NCI-H2081 treated with DMSO at 0.1 percent for 48 hours (cell line): Measurements from ENCODE around the gene RAB26.

Experiments
- DNase-seq: peaks from one replicate; lab custom pipeline; 2025; lab: John Stamatoyannopoulos, UW

The RAB26 gene

GRCh38 chr16:2178321-2179106 lies 30.1 kb downstream of the RAB26 start:
- no peak for DNase-seq

GRCh38 chr16:2179107-2179501 lies 30.7 kb downstream of the RAB26 start:
- no peak for DNase-seq

GRCh38 chr16:2179576-2179975 lies 31.2 kb downstream of the RAB26 start:
- no peak for DNase-seq

GRCh38 chr16:2180461-2180860 lies 32.0 kb downstream of the RAB26 start:
- DNase-seq: no peak

DNA sequence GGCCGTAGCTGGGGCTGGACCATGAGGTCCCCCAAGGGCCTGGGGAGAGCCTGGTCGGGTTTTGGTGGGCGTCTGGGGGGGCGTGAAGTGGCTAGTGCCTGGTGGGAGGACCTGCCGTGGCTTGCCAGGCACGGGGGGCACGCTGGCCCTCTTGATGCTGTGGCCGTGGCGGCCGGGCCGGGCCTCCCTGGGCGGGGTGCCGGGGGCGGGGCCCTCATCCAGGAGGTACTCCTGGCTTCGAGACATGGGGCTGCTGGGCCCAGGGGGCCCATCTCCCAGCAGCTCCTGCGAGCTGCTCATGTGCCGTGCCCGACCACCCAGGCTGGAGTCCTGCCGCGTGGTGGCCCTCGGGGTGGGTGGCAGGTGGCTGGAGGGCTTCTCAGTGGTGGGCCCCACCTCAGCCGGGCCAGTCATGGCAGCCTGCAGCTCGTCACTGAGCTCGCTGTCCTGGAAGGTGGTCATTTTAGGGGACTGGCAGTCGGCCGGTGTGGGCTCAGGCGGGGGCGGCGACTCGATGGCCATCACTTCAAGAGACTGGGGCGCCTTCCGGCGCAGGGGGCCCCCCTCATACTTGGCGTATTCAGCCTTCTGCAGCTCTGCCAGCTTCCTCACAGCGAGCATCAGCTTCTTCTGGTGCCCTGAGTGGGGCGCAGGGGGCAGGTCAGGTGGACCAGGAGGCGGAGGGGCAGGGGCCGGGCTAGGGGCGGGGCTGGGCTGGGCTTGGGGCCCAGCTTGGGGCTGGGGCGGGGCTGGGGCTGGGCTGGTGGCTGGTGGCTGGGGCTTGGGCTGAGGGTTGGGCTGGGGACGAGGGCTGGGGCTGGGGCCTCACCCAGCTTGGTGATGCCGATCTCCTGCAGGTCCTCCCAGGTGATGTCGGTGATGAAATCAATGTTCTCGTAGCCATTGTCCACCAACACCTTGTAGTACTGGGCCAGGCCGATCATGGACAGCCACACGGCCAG lies 32.8 kb downstream of the RAB26 start:
- no peak for DNase-seq

- DNase-seq: no peak
These were observed 33.5 kb downstream of the RAB26 start for GRCh38 chr16:2181952-2182351.

GRCh38 chr16:2183671-2184070 lies 35.2 kb downstream of the RAB26 start:
- DNase-seq: no peak

GRCh38 chr16:2184346-2184745 lies 35.9 kb downstream of the RAB26 start:
- no peak for DNase-seq

- DNase-seq: no peak
These were observed 36.5 kb downstream of the RAB26 start for GRCh38 chr16:2184962-2185361.

DNA sequence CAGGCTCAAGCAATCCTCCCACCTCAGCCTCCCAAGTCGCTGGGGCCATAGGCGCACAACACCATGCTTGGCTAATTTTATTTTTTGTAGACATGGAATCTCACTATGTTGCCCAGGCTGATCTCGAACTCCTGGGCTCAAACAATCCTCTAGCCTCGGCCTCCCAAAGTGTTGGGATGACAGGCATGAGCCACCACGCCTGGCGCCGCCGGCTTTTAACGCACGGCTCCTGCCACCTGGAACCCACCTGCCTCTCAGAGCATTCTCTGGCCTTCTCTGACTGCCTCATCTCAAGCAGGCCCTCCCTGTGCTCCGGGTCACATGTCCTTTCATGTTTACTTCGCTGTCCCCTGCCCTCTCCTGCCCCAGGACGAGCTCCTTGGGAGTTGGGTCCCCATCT lies 37.6 kb downstream of the RAB26 start:
- no peak for DNase-seq

DNA sequence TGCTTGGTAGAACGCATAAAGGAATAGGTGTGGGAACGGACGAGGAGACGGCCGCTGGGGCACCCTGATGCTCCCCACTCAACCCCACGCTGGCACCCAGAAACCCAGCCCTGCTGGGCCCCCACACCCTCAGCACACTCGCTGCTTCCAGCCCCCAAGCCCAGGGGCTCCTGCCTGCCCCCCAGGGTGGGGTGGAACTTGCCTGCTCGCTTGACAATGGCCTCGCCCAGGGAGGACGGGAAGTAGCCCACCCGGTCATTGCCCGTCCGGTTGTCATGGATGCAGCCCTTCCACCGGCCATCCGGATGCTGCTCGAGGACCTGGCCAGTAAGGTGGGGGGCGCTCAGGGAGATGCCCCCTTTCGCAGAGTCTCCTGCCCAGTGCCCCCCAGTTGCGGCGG lies 38.1 kb downstream of the RAB26 start:
- no peak for DNase-seq

DNA sequence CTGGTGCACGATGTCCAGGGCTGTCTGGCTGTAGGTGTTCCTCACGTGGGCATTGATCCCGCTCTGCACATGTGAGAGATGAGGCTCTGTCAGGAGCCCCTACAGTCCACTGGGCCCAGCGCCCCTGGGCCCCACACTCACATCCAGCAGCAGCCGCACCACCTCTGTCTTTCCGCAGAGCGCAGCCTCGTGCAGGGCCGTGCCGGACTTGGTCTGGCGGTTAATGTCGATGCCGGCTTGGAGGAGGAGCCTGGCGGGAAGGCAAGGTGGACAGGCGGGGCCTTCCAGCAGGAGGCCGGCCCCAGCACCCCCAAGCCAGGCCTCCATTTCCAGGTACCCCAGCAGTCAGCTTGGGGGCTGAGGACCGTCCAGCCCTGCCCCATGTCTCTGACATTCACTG lies 38.8 kb downstream of the RAB26 start:
- DNase-seq: no peak

DNA sequence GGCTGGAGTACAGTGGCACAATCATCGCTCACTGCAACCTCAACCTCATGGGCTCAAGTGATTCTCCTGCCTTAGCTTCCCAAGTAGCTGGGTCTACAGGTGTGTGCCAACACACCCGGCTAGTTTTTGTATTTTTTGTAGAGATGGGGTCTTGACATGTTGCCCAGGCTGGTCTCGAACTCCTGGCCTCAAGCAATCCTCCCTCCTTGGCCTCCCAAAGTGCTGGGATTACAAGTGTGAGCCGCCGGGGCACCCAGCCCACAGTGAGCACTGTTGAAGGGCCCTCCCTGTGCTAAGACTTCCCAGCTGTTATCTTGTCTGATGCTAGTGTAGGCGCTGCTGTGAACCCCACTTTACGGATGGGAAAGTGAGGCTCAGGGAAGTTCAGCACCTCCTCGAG lies 40.0 kb downstream of the RAB26 start:
- DNase-seq: no peak

- DNase-seq: no peak
These were observed 40.9 kb downstream of the RAB26 start for GRCh38 chr16:2189252-2189893.

GRCh38 chr16:2190002-2190658 lies 41.7 kb downstream of the RAB26 start:
- no peak for DNase-seq

DNA sequence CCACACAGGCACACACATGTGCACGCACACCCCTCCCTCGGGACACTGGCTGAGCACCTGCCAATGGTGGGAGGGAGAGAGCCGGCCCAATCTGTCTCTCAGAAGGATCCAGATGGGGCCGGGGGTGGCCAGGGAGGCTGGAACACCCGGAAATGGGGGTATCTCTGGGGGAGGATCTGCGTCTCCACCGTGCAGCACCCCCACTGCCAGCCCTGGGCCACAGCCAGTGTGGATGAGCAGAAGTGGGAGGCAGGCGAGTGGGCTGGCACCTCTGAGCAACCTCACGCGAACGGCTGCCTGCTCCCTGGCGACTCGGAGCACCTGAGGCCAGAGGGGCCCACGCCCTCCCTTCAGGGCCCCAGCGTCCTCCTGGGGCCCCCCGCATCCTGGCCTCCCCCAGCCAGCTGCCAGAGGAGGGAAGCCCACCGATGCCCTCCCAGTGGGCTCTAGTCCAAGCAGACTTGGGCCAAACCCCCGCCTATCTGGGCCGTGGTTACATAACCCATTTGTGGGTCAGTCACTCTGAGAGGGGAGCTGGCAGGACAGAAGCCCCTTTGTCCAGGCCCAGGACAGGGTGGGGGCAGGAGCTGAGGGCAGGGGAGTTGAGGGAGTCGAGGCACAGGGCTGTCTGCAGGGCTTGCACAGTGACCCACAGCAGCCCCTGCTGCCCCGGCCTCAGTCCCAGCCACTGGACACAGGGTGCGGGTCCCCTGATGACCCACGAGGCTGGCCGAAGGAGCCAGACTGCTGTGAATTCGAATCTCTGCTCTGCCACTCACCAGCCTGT lies 42.4 kb downstream of the RAB26 start:
- DNase-seq: no peak

DNA sequence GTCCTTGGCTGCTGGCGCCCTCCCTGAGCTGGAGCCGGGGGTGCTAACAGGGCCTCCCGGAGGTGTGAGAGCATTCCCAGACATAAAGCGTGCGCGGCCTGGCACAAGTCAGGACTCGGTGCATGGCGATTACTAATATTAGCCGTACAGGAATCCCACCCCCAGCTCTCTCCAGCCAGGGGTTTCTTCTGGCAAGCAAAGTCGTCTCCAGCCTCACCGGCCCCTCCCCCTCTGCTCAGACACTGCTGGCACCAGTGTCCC lies 43.0 kb downstream of the RAB26 start:
- no peak for DNase-seq

GRCh38 chr16:2194166-2194834 lies 45.9 kb downstream of the RAB26 start:
- DNase-seq: no peak

DNA sequence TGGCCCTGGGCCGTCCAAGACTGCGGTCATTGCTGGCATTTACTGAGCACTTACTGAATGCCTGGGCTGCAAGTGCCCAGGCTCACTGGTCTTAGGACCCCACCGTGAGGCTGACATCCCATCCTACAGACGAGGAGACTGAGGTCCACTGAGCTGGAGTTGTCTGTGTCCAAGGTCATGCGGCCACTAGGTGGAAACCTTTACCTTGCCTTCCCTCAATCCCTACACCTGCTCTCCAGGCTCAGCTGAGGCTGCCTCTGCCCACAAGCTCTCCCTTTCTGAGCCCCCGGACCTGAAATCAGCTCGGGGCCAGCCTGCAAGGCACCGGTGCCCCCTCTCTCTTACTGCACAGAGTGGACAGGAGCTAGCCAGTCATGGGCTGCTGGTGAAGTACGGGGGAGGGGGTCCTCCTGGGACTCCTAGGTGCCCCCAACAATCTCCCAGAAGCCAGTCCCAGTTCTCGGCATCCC lies 46.5 kb downstream of the RAB26 start:
- DNase-seq: no peak

DNA sequence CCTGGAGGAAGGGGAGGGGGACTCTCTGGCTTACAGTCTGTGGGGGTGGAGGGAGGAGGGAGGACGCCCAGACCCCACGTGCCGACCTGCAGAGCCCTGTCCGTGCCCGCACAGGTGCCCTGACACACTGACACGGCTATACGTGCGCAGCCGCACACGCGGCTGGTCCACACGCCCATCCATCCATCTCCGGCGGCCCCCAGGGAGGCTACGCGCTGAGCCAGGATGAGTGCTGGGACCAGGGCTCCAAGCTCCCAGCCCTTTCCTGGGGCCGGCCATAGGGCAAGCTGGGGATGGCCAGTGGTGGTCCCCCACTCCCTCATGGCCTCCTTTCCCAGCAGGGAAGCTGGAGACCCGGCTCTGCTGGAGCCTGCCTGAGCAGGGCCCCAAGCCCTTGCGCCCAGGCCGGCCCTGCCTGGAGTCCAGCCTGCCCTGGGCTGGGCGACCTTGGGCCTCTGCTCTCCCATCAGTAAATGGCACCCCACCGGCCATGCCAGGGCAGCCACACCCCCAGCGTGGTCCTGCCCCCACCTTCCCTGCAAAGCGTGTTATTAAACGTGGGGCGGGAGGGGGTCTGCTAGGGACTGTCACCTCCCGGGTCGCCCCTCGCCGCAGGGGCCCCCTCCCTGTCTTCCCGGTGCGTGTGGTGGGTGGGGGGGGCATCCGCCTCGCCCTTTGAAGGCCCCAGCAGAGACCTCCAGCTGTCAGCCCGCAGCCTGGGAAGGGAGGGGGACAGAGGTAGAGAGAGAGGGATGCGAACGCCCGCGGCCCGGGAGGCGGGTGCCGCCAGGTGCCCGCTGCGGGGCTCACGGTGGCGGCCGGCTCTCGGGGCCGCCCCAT lies 47.1 kb downstream of the RAB26 start:
- DNase-seq: no peak
